BLaER1 (cell line): ENCODE data around the gene TAF5L.

Source experiments
- H3K27ac ChIP-seq: shearing (Covaris generic); formaldehyde crosslinking; 2 replicates; pipeline ENCODE4 v1.8.1; 2022
- H3K27me3 ChIP-seq: shearing (Covaris generic); formaldehyde crosslinking; 2 replicates; pipeline ENCODE4 v1.8.1; 2022
- H3K36me3 ChIP-seq: shearing (Covaris generic); formaldehyde crosslinking; 2 replicates; pipeline ENCODE4 v1.8.1; 2022
- H3K4me1 ChIP-seq: shearing (Covaris generic); formaldehyde crosslinking; 2 replicates; pipeline ENCODE4 v1.8.1; 2022
- H3K4me2 ChIP-seq: shearing (Covaris generic); formaldehyde crosslinking; 2 replicates; pipeline ENCODE4 v1.8.1; 2022
- H3K4me3 ChIP-seq: shearing (Covaris generic); formaldehyde crosslinking; 2 replicates; pipeline ENCODE4 v1.8.1; 2022
- H3K9ac ChIP-seq: shearing (Covaris generic); formaldehyde crosslinking; 2 replicates; pipeline ENCODE4 v1.8.1; 2022
- H3K9me3 ChIP-seq: shearing (Covaris generic); formaldehyde crosslinking; 2 replicates; pipeline ENCODE4 v1.8.1; 2022
- H4K20me1 ChIP-seq: shearing (Covaris generic); formaldehyde crosslinking; 2 replicates; pipeline ENCODE4 v1.8.1; 2022
- Cebpa-rat ChIP-seq: shearing (Covaris generic); IDR thresholded peaks from 2 replicates; pipeline ENCODE4 v1.8.1; 2022

TAF5L gene

DNA sequence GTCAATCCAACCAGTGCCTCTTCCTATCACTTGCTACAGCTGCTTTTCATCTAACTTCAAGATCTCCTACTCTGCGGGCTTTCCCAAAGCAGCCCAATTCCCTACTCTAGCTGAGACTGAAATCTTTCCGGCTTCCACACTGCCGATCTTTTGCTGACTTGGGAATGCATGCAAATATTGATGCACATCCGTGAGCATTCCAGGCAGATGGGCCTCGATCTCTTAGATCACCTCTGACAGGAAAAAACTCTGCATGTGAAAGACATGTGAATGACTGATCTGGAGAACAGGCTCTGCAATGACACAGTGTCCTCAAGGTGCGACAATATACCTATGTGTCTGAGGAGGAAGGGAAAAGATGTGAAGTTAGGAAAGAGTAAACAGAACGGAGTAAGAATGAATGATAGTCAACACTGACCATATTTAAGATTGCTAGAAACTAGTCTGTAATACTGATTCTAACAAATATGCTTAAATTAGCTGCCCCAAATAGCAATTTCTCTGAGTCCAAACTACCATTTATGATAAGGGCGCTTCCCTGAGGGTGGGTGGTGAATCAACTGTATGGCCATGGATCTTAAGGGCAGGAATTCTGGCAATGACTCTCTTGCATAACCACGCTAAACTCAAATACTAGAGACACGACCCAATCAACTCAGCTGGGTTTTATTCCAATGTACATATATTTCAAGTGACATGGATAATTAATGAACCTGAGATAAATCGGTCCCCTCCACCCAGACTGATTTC is 8.4 kb downstream of the TAF5L start:
- Histone ChIP-seq H4K20me1 (peaks cover 90% of the 10 kb centered on the region), H3K9ac (no peak overlapping the region), H3K4me3 (no peak overlapping the region), H3K27ac (no peak overlapping the region), H3K4me1 (0 out of 2 replicates have a peak, but pooled peaks cover 6% of the 10 kb centered on the region), H3K4me2 (no peak overlapping the region), H3K9me3 (no peaks in the 10 kb centered on the region), H3K27me3 (no peaks in the 10 kb centered on the region), H3K36me3 (peaks cover 28% of the 10 kb centered on the region)
- TF ChIP-seq Cebpa-rat, result no peak

DNA sequence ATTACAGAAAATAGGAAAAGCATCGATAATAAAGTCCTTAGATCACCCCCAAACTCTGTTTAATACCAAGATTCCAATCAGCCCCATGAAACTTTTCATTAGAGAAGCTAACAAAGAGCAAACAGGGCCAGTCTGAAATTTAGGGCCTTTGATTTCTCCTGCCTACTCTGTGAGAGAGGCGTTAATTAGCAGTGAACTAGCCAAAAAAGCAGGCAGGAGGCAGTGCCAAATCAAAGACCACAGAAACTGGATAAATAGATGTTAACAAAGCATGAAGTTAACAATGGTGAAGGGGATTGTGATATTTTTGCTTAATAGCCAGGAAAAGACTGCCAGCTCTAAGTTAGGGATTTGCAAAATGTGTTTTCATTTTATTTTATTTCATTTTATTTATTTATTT is 11.2 kb downstream of the TAF5L start:
- TF ChIP-seq Cebpa-rat, result no peak
- Histone ChIP-seq H3K4me1 (0 out of 2 replicates have a peak, but pooled peaks cover 6% of the 10 kb centered on the region), H3K4me3 (no peak overlapping the region), H3K9me3 (no peaks in the 10 kb centered on the region), H3K27me3 (no peaks in the 10 kb centered on the region), H4K20me1 (peaks cover 63% of the 10 kb centered on the region), H3K27ac (no peak overlapping the region), H3K36me3 (peaks cover 52% of the 10 kb centered on the region), H3K9ac (no peak overlapping the region), H3K4me2 (no peak overlapping the region)

GRCh38 chr1:229613938-229614337 is 12.0 kb downstream of the TAF5L start:
- Histone ChIP-seq H3K27me3 (no peaks in the 10 kb centered on the region), H3K9ac (no peak overlapping the region), H3K4me3 (no peak overlapping the region), H3K4me2 (no peak overlapping the region), H3K27ac (no peak overlapping the region), H4K20me1 (peaks cover 55% of the 10 kb centered on the region), H3K4me1 (no peaks in the 10 kb centered on the region), H3K36me3 (peaks cover 56% of the 10 kb centered on the region), H3K9me3 (no peaks in the 10 kb centered on the region)
- no peak for TF ChIP-seq Cebpa-rat

- Histone ChIP-seq H3K27me3 (no peaks in the 10 kb centered on the region), H3K9ac (no peak overlapping the region), H3K4me2 (no peak overlapping the region), H3K36me3 (peaks cover 91% of the 10 kb centered on the region), H3K27ac (no peak overlapping the region), H3K4me1 (no peaks in the 10 kb centered on the region), H4K20me1 (peaks cover 1% of the 10 kb centered on the region; the same call in 1 of the 2 replicates), H3K4me3 (no peak overlapping the region), H3K9me3 (no peaks in the 10 kb centered on the region)
- no peak for TF ChIP-seq Cebpa-rat
These were observed 17.3 kb downstream of the TAF5L start for GRCh38 chr1:229608590-229608989.

GRCh38 chr1:229607370-229607769 is 18.6 kb downstream of the TAF5L start:
- TF ChIP-seq Cebpa-rat, result no peak
- Histone ChIP-seq H3K4me1 (no peaks in the 10 kb centered on the region), H3K9me3 (no peaks in the 10 kb centered on the region), H4K20me1 (no peaks in the 10 kb centered on the region), H3K4me3 (no peak overlapping the region), H3K27ac (no peak overlapping the region), H3K27me3 (no peaks in the 10 kb centered on the region), H3K4me2 (no peak overlapping the region), H3K9ac (no peak overlapping the region), H3K36me3 (peaks cover 90% of the 10 kb centered on the region)

- no peak overlapping the region for H3K4me2 ChIP-seq
- no peak overlapping the region for H3K9ac ChIP-seq
- H3K27ac ChIP-seq, result no peak overlapping the region
- no peak for TF ChIP-seq Cebpa-rat
- no peaks in the 10 kb centered on the region for H3K27me3 ChIP-seq
- H3K4me1 ChIP-seq, result no peaks in the 10 kb centered on the region
- no peaks in the 10 kb centered on the region for H3K9me3 ChIP-seq
- no peak overlapping the region for H3K4me3 ChIP-seq
- H4K20me1 ChIP-seq, result peaks cover 15% of the 10 kb centered on the region; the same call in 1 of the 2 replicates
- peaks cover 83% of the 10 kb centered on the region for H3K36me3 ChIP-seq
These were observed 22.4 kb downstream of the TAF5L start for GRCh38 chr1:229603371-229604005.

DNA sequence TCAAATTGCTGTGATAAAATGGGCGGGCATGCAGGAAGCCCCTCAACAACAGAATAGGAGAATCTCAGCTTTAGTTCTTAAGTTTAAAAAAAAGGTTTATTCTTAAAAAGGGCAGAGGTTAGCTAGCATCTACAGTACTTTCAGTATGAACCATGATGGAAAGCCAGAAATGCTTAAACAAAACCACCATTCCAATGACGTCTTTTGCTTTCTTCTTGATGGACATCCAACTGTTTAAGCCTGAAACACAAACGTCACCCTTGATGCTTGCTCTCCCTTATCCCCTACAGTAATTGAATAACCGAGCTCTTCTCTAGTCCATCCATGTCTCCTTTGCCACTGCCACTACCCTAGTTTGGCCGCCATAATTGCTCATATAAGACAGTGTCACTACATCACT is 25.7 kb downstream of the TAF5L start:
- peaks cover 35% of the 10 kb centered on the region for H4K20me1 ChIP-seq
- no peak overlapping the region for H3K9ac ChIP-seq
- H3K9me3 ChIP-seq, result no peaks in the 10 kb centered on the region
- H3K27me3 ChIP-seq, result no peaks in the 10 kb centered on the region
- H3K4me1 ChIP-seq, result no peaks in the 10 kb centered on the region
- TF ChIP-seq Cebpa-rat, result no peak
- no peak overlapping the region for H3K4me3 ChIP-seq
- no peak overlapping the region for H3K27ac ChIP-seq
- no peak overlapping the region for H3K4me2 ChIP-seq
- peaks cover 77% of the 10 kb centered on the region for H3K36me3 ChIP-seq

- Histone ChIP-seq H3K9me3 (no peaks in the 10 kb centered on the region), H3K27me3 (no peaks in the 10 kb centered on the region), H3K9ac (no peak overlapping the region), H3K27ac (no peak overlapping the region), H3K36me3 (peaks cover 77% of the 10 kb centered on the region), H4K20me1 (peaks cover 43% of the 10 kb centered on the region), H3K4me2 (no peak overlapping the region), H3K4me3 (no peak overlapping the region), H3K4me1 (no peaks in the 10 kb centered on the region)
- TF ChIP-seq Cebpa-rat, result no peak
These were observed 26.5 kb downstream of the TAF5L start for GRCh38 chr1:229599218-229599954.

- Histone ChIP-seq H3K4me3 (no peak overlapping the region), H3K27me3 (no peaks in the 10 kb centered on the region), H3K4me2 (no peak overlapping the region), H3K27ac (no peak overlapping the region), H3K9me3 (no peaks in the 10 kb centered on the region), H3K9ac (no peak overlapping the region), H3K36me3 (peaks cover 79% of the 10 kb centered on the region), H4K20me1 (peaks cover 52% of the 10 kb centered on the region), H3K4me1 (no peaks in the 10 kb centered on the region)
- TF ChIP-seq Cebpa-rat, result no peak
These were observed 28.0 kb downstream of the TAF5L start for GRCh38 chr1:229597877-229598276.
